Activated T-cell treated with anti-CD3 and anti-CD28 coated beads for 24 hours (primary cell): ENCODE results near the gene CDC42EP5.
"Not testable (repeated sequence)": the region's sequence is repeated elsewhere in the genome, so short reads cannot be mapped to it uniquely, and the experiment has no call there.

Experiments
- DNase-seq: peaks from one replicate; pipeline ENCODE4 v3.0.0-alpha.2; 2020; ENCODE audit warnings: low read depth

Gene CDC42EP5

GRCh38 chr19:54489341-54489740 is 16.2 kb upstream of the CDC42EP5 start:
- DNase-seq = no peak

DNA sequence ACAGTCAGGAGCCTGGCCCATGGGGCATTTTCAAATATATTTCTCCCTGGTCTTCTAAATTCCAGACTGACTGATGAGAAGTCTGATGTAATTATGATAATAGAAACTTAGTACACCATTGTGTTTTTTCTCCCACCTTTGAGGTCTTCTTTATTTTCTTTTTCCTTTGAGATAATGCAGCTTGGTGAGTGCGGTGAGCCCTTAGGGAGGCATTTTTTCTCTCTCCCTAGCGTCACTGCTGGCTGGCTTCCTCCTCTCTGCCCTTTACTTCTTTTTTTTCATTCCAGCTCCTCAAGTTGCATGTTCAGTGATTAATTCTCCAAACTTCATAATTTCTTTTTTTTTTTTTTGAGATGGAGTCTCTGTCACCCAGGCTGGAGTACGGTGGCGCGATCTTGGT is 12.8 kb upstream of the CDC42EP5 start:
- no peak for DNase-seq

DNA sequence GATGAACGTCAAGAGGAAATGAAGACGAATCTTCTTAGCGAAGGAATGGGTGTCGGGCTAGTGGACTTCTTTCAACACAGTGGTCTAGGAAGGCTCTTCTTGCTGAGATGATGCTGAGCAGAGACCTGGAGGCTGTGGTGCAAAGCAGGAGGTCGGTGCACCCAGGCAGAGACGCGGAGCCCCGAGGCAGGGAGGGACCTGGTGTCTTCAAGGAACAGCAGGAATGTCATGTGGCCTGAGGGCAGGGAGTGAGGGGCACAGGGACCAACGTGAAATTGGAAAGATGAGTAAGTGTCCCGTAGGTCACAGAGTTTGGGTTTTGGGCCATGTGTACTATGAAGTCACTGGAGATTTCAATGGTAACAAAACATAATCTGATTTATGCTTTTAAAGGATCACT is 11.4 kb upstream of the CDC42EP5 start:
- no peak for DNase-seq

DNA sequence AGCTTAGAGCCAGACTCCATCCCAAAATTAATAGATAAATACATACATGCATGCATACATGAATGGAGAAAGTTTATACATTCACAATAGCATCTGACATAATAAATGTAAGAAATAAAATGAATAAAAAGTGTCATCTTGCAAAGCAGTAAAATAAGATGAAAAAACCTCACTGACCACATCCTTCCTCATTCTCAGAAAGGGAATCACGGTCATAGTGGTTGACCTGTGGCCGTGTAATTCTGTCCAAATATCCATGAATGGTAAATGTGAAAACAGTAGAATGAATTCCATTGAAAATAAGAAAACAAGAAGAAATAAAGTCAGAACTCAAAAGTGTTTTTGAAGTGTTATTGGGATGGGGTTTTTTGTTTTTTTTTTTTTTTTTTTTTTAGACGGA is 9.8 kb upstream of the CDC42EP5 start:
- DNase-seq = no peak

DNA sequence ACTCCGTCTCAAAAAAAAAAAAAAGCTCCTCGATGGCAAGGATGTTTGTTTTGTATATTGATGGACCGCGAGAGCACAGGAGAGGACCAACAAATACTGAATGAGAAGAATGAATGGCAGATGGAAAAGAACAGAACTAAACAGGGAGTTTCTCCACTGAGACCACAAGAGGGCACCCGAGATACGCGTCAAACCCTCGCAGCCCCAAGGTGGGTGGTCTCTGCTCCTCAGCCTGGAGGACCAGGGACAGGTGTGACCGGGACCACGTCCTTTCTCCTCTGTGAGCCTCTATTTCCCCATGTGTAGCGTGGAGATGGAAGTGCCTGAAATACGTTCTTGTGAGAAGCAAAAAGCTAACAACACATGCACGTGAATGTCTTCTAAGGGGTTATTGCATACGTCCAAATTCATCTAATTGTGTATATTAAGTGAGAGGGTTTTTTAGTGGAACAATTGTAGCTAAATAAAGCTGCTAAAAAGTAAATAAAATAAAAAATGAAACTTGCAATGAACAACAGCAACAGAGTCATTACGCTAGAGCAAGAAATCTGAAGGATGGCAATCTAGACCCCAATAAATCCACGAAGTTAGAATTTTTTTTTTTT is 8.3 kb upstream of the CDC42EP5 start:
- DNase-seq = peak; percentile 33

- no peak for DNase-seq
Observed at GRCh38 chr19:54480051-54480450, 7.0 kb upstream of the CDC42EP5 start.

DNA sequence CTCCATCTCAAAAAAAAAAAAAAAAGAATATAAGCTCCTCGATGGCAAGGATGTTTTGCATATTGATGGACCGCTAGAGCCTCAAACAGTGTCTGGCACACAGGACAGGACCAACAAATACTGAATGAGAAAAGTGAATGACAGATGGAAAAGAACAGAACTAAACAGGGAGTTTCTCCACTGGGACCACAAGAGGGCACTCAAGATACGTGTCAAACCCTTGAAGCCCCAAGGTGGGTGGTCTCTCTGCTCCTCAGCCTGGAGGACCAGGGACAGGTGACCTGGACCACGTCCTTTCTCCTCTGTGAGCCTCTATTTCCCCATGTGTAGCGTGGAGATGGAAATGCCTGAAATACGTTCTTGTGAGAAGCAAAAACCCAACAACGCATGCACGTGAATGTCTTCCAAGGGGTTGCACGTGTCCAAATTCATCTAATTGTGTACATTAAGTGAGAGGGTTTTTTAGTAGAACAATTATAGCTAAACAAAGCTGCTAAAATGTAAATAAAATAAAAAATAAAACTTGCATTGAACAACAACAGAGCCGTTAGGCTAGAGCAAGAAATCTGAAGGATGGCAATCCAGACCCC is 5.7 kb upstream of the CDC42EP5 start:
- DNase-seq = no peak

GRCh38 chr19:54477650-54478049 is 4.6 kb upstream of the CDC42EP5 start:
- no peak for DNase-seq

- DNase-seq = no peak
Observed at GRCh38 chr19:54475706-54476105, 2.6 kb upstream of the CDC42EP5 start.

GRCh38 chr19:54473892-54474372 is 836 bp upstream of the CDC42EP5 start:
- DNase-seq = no peak

DNA sequence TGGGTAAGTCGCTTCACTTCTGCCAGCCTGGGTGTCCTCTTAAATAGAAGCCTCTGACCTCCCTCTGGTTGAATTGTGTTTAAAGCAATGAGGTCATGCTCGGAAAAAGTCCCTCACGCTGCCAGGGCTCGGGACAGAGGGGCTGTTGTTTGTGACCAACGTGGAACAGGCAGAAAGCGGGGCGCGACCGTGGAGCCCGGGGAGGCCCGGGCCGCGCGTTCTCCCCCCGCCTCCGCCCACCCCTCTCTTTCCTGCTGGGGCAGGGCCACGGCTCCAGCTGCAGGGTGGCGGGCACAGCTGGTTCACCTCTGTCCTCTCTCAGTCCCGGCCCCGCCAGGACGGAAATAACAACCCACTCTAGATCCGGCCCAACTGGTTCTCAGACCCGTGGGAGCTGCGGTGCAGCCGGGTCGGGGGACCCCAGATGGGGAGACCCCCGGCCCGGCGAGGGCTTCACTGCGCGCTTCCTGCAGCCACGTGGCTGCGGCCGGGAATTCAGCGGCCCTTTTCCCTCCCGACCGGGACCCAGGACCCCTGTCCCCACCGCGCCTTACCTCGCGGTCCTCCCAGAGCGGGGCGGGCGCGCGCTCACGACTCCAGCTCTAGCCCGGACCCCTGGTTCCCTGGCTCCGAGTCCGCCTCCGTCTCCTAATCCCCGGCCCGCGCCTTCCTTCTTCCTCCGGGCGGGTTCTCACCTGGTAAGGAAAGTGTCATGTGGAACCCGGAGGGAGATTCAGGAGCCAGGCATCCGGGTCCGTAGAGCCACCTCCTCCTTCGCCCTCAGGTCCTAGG is 1.9 kb downstream of the CDC42EP5 start:
- DNase-seq = no peak

DNA sequence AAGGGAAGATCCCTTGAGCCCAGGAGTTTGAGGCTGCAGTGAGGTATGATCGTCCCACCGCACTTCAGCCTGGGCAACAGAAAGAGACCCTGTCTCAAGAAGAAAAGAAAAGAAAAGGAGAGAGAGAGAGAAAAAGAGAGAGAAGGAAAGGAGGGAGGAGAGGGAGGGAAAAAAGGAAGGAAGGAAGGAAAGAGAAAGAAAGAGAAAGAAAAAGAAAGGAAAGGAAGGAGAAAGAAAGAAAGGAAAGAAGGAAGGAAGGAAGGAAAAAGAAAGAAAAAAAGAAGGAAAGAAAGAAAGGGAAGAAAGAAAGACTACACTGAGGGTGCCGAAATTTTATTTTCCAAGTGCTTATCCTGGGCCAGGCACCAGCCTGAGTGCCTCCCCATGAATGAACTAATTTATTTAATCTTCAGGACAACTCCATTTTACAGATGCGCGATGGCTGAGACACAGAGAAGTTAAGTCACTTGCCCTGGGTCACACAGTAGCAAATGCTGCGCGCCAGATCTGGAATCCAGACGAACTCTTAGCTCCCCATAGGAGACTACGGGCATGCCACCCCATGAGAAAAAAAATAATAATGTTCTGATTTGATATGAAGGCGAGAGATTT is 2.7 kb downstream of the CDC42EP5 start:
- no peak for DNase-seq

- no peak for DNase-seq
Observed at GRCh38 chr19:54469496-54469934, 3.6 kb downstream of the CDC42EP5 start.

- not testable (repeated sequence) for DNase-seq
Observed at GRCh38 chr19:54466110-54466480, 7.0 kb downstream of the CDC42EP5 start.

GRCh38 chr19:54465426-54466109 is 7.5 kb downstream of the CDC42EP5 start:
- no peak for DNase-seq

DNA sequence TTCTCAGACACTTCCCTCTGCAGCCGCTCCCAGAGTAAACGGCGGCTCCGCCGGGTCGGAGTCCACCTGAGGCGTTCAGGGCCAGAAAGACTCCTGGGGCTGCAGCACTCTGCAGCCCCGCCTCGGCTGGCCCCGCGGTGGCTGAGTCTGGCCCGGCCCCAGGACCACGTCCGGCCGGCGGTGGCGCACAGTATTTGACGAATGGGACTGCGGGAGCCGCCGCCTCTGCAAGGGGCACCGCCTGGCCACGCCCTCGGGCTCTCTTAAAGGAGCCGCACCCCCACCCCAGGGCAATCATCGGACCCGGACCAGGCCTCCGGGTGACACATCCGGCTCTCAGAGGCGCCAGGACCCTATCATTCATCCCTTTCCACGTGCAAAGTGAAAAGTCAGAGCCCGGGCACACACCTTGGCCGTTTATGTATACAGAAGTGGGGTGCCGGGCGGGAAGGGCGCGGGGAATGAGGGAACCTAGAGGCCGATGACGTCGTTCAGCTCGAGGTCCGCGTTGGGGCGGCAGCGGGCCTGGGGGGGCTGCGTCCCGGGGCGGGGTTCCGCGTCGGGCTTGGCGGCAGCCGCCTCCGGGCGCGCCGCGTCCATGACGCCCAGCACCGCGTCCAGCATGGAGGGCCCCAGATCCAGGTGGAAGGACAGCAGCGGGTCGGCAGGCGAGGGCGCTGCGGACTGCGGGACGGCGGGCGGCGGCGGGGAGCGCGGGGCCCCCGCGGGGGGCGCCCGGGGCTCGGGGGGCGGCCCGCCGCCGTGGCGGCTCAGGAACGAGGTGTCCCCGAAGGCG is 8.3 kb downstream of the CDC42EP5 start:
- DNase-seq = peak; percentile 70

DNA sequence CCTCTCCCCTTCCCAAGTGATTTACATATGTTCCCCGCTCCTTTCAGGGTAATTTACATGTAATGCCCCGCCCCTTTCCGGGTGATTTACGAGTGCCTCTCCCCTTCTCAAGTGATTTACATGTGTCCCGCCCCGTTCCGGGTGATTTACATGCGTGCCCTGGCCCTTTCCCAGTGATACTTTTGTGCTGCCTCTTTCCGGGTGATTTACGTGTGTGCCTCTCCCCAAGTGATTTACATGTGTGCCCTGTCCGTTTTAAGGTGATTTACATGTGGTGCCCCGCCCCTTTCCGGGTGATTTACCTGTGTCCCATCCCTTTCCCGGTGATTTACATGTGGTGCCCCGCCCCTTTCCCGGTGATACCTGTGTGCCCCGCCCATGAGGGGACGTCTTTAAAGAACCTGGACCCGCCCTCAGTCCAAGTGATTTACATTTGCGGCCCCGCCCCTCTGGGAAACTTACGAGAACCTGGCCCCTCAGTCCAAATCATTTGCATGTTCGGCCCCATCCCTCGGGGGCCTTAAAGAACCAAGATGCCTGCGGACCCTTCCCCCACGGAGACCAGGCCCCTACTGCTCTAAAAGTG is 9.0 kb downstream of the CDC42EP5 start:
- DNase-seq = peak; percentile 75

GRCh38 chr19:54463531-54464043 is 9.5 kb downstream of the CDC42EP5 start, which contains the start of gene LENG9:
Gene LENG9, minus strand, starts transcription at chr19:54463778. Its CDS starts 252 bp downstream, at chr19:54463526.
- DNase-seq = peak; percentile 92

GRCh38 chr19:54462655-54463530 is 10.2 kb downstream of the CDC42EP5 start:
- peak; percentile 47 for DNase-seq
